D341Med (cell line): Measurements from ENCODE around the gene COPS7A.
"Not testable (repeated sequence)": the region's sequence is repeated elsewhere in the genome, so short reads cannot be mapped to it uniquely, and the experiment has no call there.

ENCODE experiments used
- DNase-seq: peaks from one replicate; pipeline ENCODE4 v3.0.0; 2012; ENCODE audit warnings: low spot score

The COPS7A gene

GRCh38 chr12:6701078-6701768 lies 22.6 kb upstream of the COPS7A start:
- DNase-seq, result no peak

DNA sequence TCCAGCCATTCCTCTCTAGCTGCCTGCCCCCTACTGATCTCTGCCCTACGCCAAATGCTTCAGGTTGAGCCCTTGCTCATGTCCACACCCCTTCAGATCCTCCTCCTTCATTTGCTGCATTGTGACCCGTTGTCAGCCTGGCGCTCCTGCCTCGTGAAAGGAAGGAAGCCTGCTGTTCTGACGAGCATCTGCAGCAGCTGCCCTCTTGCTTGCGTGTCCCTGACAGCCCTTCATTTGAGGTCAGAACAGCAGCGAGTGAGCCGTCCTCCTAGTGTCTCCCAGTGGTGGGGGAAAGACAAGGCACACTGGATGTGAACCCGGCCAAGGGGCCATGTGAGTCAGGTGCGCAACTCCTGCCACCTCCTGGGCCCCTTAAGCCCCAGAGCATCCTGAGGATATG lies 20.2 kb upstream of the COPS7A start:
- DNase-seq, result no peak

DNA sequence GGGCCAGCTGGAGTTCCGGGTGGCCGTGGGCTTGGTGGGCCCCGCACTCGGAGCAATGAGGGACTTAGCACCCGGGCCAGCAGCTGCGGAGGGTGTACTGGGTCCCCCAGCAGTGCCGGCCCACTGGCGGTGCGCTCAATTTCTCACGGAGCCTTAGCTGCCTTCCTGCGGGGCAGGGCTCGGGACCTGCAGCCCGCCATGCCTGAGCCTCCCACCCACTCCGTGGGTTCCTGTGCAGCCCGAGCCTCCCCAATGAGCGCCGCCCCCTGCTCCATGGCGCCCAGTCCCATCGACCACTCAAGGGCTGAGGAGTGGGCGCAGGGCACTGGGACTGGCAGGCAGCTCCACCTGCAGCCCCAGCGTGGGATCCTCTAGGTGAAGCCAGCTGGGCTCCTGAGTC lies 15.5 kb upstream of the COPS7A start:
- not testable (repeated sequence) for DNase-seq

- DNase-seq, result no peak
Measured at GRCh38 chr12:6708960-6709394, 14.9 kb upstream of the COPS7A start.

- not testable (repeated sequence) for DNase-seq
Measured at GRCh38 chr12:6716031-6716873, 7.6 kb upstream of the COPS7A start.

GRCh38 chr12:6716874-6717437 lies 6.9 kb upstream of the COPS7A start:
- no peak for DNase-seq

- no peak for DNase-seq
Measured at GRCh38 chr12:6722863-6723262, 983 bp upstream of the COPS7A start.

DNA sequence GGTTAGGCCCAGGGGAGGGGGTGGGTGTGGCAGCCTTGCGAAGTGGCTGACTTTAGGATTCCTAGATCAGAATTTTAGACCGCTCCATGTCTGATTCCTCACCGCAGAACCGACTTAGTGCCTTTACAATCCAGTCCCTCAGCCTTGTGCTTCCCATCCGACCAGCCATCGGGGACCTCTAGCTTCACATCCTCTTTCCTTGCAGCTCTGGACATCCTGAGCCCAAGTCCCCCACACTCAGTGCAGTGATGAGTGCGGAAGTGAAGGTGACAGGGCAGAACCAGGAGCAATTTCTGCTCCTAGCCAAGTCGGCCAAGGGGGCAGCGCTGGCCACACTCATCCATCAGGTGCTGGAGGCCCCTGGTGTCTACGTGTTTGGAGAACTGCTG lies 557 bp downstream of the COPS7A start:
- peak; percentile 49 for DNase-seq

GRCh38 chr12:6725350-6725749 lies 1.5 kb downstream of the COPS7A start:
- no peak for DNase-seq

DNA sequence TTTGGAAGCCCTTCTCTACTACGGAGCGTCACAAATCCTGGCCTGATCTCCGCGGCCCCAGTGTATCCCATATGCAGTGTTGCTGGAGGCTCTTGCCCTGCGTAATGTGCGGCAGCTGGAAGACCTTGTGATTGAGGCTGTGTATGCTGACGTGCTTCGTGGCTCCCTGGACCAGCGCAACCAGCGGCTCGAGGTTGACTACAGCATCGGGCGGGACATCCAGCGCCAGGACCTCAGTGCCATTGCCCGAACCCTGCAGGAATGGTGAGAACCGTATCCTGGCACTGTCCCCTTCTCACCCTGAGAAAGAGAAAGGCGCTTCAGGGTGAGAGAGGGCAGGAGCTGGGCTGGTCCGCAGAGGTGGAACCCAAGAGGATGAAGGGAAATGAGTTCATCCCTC lies 5.3 kb downstream of the COPS7A start:
- DNase-seq, result no peak

DNA sequence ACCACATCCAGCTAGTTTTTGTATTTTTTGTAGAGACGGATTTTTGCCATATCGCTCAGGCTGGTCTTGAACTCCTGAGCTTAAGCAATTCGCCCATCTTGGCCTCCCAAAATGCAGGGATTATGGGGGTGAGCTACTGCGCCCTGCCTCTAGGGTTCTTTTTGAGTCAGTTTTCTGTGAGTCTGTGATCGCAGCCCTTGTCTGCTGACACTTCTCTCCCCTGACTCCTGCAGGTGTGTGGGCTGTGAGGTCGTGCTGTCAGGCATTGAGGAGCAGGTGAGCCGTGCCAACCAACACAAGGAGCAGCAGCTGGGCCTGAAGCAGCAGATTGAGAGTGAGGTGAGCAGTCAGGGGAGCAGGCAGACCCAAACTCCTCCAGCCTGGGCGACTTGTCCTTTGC lies 6.3 kb downstream of the COPS7A start:
- DNase-seq, result no peak

GRCh38 chr12:6734506-6735387 lies 10.9 kb downstream of the COPS7A start:
- DNase-seq, result no peak

GRCh38 chr12:6735448-6736191 lies 11.8 kb downstream of the COPS7A start:
- DNase-seq, result peak; percentile 73

- DNase-seq, result no peak
Measured at GRCh38 chr12:6736754-6737153, 12.9 kb downstream of the COPS7A start.

GRCh38 chr12:6742080-6742479 lies 18.2 kb downstream of the COPS7A start:
- not testable (repeated sequence) for DNase-seq

DNA sequence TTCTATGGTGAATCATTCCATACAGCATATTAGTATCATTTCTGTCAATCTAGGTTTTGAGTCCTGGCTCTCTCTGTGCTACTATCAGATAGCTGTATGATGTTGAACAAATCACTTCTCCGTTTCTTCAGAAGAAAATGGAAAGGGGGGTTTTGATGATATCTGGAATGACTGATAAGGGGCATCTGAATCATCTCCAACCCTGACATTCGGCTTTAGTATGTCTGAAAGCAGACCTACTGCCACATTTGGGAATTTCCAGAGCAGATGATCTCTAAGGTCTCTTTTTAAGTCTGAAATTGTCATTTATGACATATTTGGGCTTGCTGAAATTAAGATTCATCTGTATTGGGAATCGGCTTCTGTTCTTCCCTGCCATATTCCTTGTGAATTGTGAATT lies 19.0 kb downstream of the COPS7A start:
- no peak for DNase-seq

DNA sequence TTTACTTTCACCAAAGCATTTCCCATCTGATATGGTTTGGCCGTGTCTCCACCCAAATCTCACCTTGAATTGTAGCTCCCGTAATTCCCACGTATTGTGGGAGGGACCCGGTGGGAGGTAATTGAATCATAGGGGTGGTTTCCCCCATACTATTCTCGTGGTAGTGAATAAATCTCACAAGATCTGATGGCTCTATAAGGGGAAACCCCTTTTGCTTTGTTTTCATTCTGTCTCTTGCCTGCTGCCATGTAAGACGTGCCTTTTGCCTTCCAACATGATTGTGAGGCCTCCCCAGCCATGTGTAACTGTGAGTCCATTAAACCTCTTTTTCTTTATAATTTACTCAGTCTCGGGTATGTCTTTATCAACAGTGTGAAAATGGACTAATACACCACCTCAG lies 19.5 kb downstream of the COPS7A start:
- not testable (repeated sequence) for DNase-seq

DNA sequence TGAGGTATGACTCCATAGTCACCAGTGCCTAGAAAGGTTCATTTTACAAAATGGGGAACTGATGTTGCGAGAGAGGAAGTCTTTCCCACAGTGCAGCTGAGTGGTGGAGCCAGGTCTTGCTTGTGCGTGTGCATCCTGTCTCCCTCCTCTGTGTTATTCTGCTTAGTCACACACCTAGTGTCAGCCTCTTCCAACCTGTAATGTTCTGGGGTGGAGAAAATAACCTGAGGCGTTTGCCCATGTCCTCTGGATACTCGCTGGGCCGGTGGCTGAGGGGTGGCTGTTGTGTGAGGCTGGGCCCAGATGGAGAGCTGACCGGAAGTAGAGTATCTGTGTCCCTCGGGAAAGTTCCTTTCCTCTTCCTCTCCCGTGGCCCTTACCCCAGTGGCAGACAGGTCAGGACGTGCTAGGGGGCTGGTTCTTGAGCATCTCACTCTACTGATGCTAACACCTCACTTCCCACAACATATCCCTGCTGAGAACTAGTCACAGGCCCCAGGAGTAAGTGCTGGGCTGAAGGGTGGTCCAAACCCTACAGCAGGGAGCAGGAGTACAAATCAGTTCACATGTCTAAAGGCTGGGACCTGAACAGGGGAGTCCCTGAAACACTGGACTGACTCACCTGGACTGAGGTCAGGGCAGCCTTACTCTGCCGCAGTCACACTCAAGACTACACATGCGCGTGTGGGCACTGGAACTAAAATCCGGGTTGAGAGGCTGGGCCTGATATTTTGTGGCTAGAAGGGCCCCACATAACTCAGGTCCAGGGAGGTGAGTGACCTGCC lies 22.1 kb downstream of the COPS7A start:
- no peak for DNase-seq

DNA sequence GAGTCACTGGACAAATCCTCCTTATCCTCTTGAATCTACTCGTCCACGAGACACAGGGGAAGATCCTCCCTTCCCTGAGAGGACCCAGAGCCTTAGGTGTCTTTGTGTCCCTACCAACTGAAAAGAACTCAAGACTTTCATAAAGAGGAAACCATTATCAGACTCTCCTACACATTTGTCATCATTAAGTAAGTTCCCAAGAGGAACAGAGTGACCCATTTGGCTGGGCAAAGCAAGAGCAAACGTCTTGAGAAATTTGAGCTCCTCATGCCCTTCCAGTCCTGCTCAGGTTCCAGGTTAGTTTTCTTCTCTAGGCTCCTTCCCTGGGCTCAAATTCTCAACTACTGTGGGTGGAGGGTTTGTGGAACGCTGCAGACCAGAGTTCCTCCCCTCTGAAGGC lies 23.4 kb downstream of the COPS7A start:
- DNase-seq, result no peak

DNA sequence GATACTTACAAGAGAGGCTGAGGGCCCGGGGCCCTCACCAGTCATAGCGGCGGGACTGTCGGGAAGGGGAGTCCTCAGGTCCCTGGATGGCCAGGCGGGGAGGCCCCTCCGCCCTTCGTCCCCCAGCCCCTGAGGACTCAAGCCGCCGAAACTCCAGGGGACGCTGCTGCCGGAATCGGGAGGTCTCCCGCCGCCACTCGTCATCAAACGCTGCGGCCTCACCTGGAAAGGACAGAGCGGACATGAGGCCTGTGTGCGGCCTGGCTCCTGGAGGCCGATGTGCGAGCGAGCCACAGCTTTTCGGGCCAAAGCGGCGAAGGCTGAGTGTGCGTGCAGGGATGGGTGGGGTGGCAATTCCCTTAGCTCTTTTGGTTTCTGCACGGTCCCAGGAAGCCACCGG lies 24.9 kb downstream of the COPS7A start:
- DNase-seq, result no peak

- DNase-seq, result no peak
Measured at GRCh38 chr12:6750506-6750905, 26.7 kb downstream of the COPS7A start.
